ENCODE data around the gene NKX6-2. TPM values are rescaled to one million over a fixed set of nuclear protein-coding genes. Genes with fewer than 3 reads are reported as not detected.

NKX6-2 gene
- polyA plus RNA-seq, 1 donor (not counting 4 experiments of a cell fraction or from before 2014, with no cell fraction given), result not detected

DNA sequence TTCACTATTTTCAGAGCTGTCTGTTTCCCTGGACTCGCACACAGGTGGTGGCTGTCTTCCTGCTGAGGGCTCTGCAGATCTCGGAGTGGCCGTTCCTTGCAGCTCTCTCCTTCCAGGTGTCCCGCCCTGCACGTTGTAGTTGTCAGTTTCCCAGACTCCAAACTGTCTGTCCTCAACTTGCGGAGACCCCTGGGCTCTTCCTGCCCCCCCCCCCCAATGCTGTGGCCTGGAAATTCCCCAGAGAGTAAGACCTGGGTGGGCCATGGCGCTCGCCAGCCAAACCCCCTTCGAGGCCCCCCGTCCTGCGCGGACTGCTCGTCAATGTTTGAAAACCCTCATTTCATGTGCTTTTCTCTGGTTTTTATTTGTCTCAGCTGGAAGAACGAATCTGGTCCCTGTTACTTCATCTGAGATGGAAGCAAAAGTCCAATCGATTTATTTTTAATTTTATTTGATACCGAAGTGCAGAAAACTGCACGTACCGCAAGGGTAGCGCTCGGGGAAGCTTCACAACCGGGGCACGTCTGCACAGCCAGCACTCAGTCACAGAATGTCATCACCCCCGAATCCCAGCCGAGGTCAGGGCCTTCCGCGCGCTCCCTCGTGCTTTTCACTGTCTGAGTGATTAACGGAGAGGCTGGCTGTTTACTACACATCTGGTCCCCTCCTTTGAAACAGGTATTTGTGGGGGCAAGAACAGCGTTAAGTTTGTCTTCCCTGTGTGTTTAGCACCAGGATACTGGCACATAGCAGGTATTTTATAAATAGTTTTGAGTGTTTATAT lies 46.4 kb upstream of the NKX6-2 start:
- Histone ChIP-seq H3K79me2 (ENCODE audit: control insufficient read depth, insufficient read depth, low read length) (no peaks in the 10 kb centered on the region), H3K4me1 (ENCODE audit: control insufficient read depth, extremely low read depth, insufficient read depth, low read length) (no peaks in the 10 kb centered on the region), H3K36me3 (ENCODE audit: control insufficient read depth in 2 of 2, extremely low read depth in 1 of 2, insufficient read depth in 2 of 2, low read length in 2 of 2) (no peaks in the 10 kb centered on the region), H3K4me3 (ENCODE audit: control insufficient read depth in 2 of 3, extremely low read depth in 1 of 3, insufficient read depth in 2 of 3, low read depth in 1 of 3, low read length in 3 of 3) (no peak overlapping the region), H3K27me3 (ENCODE audit: control insufficient read depth, extremely low read depth, insufficient read depth, low read length) (peaks cover 22% of the 10 kb centered on the region), H3K9ac (ENCODE audit: control insufficient read depth, extremely low read depth, insufficient read depth, low read length) (no peak overlapping the region), H3K27ac (ENCODE audit: control insufficient read depth, insufficient read depth, low read length) (no peak overlapping the region), H2AFZ (ENCODE audit: control insufficient read depth, low read length) (no peak overlapping the region), H4K20me1 (ENCODE audit: control insufficient read depth, extremely low read depth, insufficient read depth, low read length) (no peaks in the 10 kb centered on the region), H3K9me1 (ENCODE audit: control insufficient read depth, extremely low read depth, insufficient read depth, low read length) (no peaks in the 10 kb centered on the region), H3K4me2 (ENCODE audit: control insufficient read depth, extremely low read depth, insufficient read depth, low read depth, low read length) (no peak overlapping the region), H3K9me3 (ENCODE audit: control insufficient read depth, low read depth, low read length) (peaks cover 2% of the 10 kb centered on the region)
- dilution Hi-C loops (cut with MboI; ENCODE audit: extremely low pct_ligation_motif_present, low sequenced_read_pairs), result no loop called here
- DNase-seq (ENCODE audit: low read depth, low spot score) (no peak), FAIRE-seq (no peak)
- TF ChIP-seq, protein P1, sequence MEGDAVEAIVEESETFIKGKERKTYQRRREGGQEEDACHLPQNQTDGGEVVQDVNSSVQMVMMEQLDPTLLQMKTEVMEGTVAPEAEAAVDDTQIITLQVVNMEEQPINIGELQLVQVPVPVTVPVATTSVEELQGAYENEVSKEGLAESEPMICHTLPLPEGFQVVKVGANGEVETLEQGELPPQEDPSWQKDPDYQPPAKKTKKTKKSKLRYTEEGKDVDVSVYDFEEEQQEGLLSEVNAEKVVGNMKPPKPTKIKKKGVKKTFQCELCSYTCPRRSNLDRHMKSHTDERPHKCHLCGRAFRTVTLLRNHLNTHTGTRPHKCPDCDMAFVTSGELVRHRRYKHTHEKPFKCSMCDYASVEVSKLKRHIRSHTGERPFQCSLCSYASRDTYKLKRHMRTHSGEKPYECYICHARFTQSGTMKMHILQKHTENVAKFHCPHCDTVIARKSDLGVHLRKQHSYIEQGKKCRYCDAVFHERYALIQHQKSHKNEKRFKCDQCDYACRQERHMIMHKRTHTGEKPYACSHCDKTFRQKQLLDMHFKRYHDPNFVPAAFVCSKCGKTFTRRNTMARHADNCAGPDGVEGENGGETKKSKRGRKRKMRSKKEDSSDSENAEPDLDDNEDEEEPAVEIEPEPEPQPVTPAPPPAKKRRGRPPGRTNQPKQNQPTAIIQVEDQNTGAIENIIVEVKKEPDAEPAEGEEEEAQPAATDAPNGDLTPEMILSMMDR (optimal IDR thresholded peaks at IDR 0.05 in 1 of 3, IDR thresholded peaks at IDR 0.05 in 1 of 3, conservative IDR thresholded peaks at IDR 0.05 in 1 of 3; ENCODE audit: extremely low read depth in 1 of 3, insufficient read depth in 2 of 3, low read length in 3 of 3), result no peak
- no peak for TF ChIP-seq EZH2 (IDR thresholded peaks at IDR 0.05; ENCODE audit: low read length)

DNA sequence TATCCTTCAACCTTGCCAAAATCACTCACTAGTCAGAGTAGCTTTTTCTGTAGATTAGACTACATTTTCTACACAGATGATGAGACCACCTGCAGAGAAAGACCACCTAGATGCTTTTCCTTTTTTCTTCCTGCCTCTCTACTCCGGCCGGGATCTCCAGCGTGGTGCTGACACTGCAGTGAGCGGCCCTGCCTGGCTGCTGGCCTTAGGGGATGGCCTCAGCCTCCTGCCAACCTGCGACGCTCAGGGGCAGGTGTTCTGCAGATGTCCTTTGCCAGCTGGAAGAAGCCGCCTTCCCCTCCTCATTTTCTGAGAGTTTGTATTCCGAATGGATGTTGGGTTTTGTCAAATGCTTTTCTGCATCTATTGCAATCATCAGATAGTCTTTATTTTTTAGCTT lies 43.5 kb upstream of the NKX6-2 start:
- TF ChIP-seq, protein P1 (optimal IDR thresholded peaks at IDR 0.05 in 1 of 3, IDR thresholded peaks at IDR 0.05 in 1 of 3, conservative IDR thresholded peaks at IDR 0.05 in 1 of 3; ENCODE audit: extremely low read depth in 1 of 3, insufficient read depth in 2 of 3, low read length in 3 of 3), result no peak
- no peak for TF ChIP-seq EZH2 (IDR thresholded peaks at IDR 0.05; ENCODE audit: low read length)
- Histone ChIP-seq H3K9me1 (ENCODE audit: control insufficient read depth, extremely low read depth, insufficient read depth, low read length) (no peaks in the 10 kb centered on the region), H4K20me1 (ENCODE audit: control insufficient read depth, extremely low read depth, insufficient read depth, low read length) (no peaks in the 10 kb centered on the region), H3K4me1 (ENCODE audit: control insufficient read depth, extremely low read depth, insufficient read depth, low read length) (no peaks in the 10 kb centered on the region), H3K4me3 (ENCODE audit: control insufficient read depth in 2 of 3, extremely low read depth in 1 of 3, insufficient read depth in 2 of 3, low read depth in 1 of 3, low read length in 3 of 3) (no peak overlapping the region), H3K4me2 (ENCODE audit: control insufficient read depth, extremely low read depth, insufficient read depth, low read depth, low read length) (no peak overlapping the region), H3K27ac (ENCODE audit: control insufficient read depth, insufficient read depth, low read length) (no peak overlapping the region), H3K79me2 (ENCODE audit: control insufficient read depth, insufficient read depth, low read length) (no peaks in the 10 kb centered on the region), H3K9ac (ENCODE audit: control insufficient read depth, extremely low read depth, insufficient read depth, low read length) (no peak overlapping the region), H3K36me3 (ENCODE audit: control insufficient read depth in 2 of 2, extremely low read depth in 1 of 2, insufficient read depth in 2 of 2, low read length in 2 of 2) (no peaks in the 10 kb centered on the region), H2AFZ (ENCODE audit: control insufficient read depth, low read length) (no peak overlapping the region), H3K9me3 (ENCODE audit: control insufficient read depth, low read depth, low read length) (peaks cover 7% of the 10 kb centered on the region), H3K27me3 (ENCODE audit: control insufficient read depth, extremely low read depth, insufficient read depth, low read length) (peaks cover 21% of the 10 kb centered on the region)
- dilution Hi-C loops (cut with MboI; ENCODE audit: extremely low pct_ligation_motif_present, low sequenced_read_pairs), result no loop called here
- FAIRE-seq (no peak), DNase-seq (ENCODE audit: low read depth, low spot score) (no peak)
